Measurements from ENCODE around the gene MRTO4. TPM values are rescaled to one million over a fixed set of nuclear protein-coding genes. Genes with fewer than 3 reads are reported as not detected.

The MRTO4 gene
- total and polyA plus RNA-seq, 2 of the 13 experiments (the other 11 are each of a cell fraction or from before 2014, with no cell fraction given): 28.1 to 59.2 TPM

DNA sequence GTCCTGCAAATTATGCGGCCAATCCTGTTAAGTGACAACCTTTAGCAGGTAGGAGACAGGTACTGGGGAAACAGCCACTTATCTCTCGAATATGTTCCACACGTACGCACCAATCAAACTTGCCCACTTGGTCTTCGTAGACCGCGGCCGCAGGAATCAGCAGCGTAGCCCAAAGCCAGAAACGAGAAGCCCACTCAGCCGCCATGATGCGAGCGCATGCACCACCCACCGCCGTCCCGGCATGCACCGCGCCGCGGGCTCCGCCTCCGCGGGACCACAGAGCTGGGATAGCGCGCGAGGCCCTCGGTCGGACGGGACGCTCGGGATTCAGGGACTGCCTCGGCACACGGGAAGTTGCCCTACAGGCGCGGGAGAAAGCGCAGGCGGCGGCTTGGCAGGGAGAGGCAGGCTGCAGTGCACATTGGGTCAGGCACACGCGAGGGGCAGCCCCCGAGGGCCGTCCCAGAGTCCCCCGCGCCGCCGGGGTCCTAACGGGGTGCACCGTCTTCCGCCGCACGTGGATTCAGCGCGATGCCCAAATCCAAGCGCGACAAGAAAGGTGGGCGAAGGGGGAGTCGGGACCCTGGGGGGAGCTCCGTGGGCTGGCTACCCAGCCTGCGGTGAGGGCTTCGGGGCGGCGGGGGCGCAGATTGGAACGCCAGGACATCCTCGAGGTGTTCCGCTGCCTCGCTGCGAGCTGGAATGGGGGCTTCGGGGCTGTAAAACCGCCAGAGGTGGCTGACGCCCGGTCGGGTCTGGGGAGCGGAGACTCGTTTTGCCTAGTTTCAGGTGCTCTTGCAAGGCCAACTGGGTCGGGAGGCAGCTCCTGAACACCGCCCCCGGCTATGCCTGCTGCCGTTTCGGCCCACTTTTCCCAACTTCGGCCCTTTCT lies at the start of gene MRTO4, which contains the start of gene EMC1 (continued):
- TF ChIP-seq ZNF839 (CRISPR knock-in tag; IDR thresholded peaks at IDR 0.05; ENCODE audit: borderline replicate concordance): no peak
- TF ChIP-seq NONO (IDR thresholded peaks at IDR 0.05): no peak
- peak; percentile 96 for TF ChIP-seq NONO (CRISPR knock-in tag; conservative IDR thresholded peaks at IDR 0.05)
- TF ChIP-seq ZSCAN30 (CRISPR knock-in tag; IDR thresholded peaks at IDR 0.05): no peak
- TF ChIP-seq ZNF124 (CRISPR knock-in tag; IDR thresholded peaks at IDR 0.05): peak; percentile 39; the same call in 1 of the 2 replicates
- TF ChIP-seq, protein P1, sequence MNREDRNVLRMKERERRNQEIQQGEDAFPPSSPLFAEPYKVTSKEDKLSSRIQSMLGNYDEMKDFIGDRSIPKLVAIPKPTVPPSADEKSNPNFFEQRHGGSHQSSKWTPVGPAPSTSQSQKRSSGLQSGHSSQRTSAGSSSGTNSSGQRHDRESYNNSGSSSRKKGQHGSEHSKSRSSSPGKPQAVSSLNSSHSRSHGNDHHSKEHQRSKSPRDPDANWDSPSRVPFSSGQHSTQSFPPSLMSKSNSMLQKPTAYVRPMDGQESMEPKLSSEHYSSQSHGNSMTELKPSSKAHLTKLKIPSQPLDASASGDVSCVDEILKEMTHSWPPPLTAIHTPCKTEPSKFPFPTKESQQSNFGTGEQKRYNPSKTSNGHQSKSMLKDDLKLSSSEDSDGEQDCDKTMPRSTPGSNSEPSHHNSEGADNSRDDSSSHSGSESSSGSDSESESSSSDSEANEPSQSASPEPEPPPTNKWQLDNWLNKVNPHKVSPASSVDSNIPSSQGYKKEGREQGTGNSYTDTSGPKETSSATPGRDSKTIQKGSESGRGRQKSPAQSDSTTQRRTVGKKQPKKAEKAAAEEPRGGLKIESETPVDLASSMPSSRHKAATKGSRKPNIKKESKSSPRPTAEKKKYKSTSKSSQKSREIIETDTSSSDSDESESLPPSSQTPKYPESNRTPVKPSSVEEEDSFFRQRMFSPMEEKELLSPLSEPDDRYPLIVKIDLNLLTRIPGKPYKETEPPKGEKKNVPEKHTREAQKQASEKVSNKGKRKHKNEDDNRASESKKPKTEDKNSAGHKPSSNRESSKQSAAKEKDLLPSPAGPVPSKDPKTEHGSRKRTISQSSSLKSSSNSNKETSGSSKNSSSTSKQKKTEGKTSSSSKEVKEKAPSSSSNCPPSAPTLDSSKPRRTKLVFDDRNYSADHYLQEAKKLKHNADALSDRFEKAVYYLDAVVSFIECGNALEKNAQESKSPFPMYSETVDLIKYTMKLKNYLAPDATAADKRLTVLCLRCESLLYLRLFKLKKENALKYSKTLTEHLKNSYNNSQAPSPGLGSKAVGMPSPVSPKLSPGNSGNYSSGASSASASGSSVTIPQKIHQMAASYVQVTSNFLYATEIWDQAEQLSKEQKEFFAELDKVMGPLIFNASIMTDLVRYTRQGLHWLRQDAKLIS (CRISPR knock-in tag; IDR thresholded peaks at IDR 0.05): 0 out of 2 replicates have a peak, but pooled peaks have one; percentile 41
- TF ChIP-seq, protein P2, sequence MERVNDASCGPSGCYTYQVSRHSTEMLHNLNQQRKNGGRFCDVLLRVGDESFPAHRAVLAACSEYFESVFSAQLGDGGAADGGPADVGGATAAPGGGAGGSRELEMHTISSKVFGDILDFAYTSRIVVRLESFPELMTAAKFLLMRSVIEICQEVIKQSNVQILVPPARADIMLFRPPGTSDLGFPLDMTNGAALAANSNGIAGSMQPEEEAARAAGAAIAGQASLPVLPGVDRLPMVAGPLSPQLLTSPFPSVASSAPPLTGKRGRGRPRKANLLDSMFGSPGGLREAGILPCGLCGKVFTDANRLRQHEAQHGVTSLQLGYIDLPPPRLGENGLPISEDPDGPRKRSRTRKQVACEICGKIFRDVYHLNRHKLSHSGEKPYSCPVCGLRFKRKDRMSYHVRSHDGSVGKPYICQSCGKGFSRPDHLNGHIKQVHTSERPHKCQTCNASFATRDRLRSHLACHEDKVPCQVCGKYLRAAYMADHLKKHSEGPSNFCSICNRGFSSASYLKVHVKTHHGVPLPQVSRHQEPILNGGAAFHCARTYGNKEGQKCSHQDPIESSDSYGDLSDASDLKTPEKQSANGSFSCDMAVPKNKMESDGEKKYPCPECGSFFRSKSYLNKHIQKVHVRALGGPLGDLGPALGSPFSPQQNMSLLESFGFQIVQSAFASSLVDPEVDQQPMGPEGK (CRISPR knock-in tag; IDR thresholded peaks at IDR 0.05): 0 out of 2 replicates have a peak, but pooled peaks have one; percentile 3
- TF ChIP-seq CERS6 (CRISPR knock-in tag; IDR thresholded peaks at IDR 0.05): no peak
- no peak for TF ChIP-seq ARID2 (CRISPR knock-in tag; IDR thresholded peaks at IDR 0.05; ENCODE audit: borderline replicate concordance)
- TF ChIP-seq ZNF597 (CRISPR knock-in tag; IDR thresholded peaks at IDR 0.05): no peak
- peak; percentile 89 for TF ChIP-seq ZNF616 (CRISPR knock-in tag; IDR thresholded peaks at IDR 0.05; ENCODE audit: low read depth)
- no peak for TF ChIP-seq RFX5 (IDR thresholded peaks at IDR 0.05; ENCODE audit: low read depth, low read length)
- TF ChIP-seq CBX2 (IDR thresholded peaks at IDR 0.05; ENCODE audit: low read depth, low read length): no peak
- TF ChIP-seq CBX2 (CRISPR knock-in tag; IDR thresholded peaks at IDR 0.05; ENCODE audit: low read depth): no peak
- TF ChIP-seq MIER2 (CRISPR knock-in tag; IDR thresholded peaks at IDR 0.05): peak; percentile 48
- TF ChIP-seq ZBTB46 (CRISPR knock-in tag; IDR thresholded peaks at IDR 0.05; ENCODE audit: borderline replicate concordance): no peak
- TF ChIP-seq KMT2A (CRISPR knock-in tag; IDR thresholded peaks at IDR 0.05): peak; percentile 93
- peak; percentile 85; the same call in 1 of the 2 replicates for TF ChIP-seq FOXC1 (CRISPR knock-in tag; IDR thresholded peaks at IDR 0.05; ENCODE audit: borderline replicate concordance)
